AG09319 (cell line): ENCODE results near the gene NEK8.
"Not testable (repeated sequence)": the region's sequence is repeated elsewhere in the genome, so short reads cannot be mapped to it uniquely, and the experiment has no call there.

Experiments used
- DNase-seq: peaks from one replicate; pipeline ENCODE4 v3.0.0-alpha.2; 2010; ENCODE audit warnings: low read depth; ENCODE audit errors: extremely low read depth
- CTCF ChIP-seq: IDR thresholded peaks from 2 replicates; pipeline ENCODE4 v1.5.1; 2011; ENCODE audit warnings: low read depth, mild to moderate bottlenecking, inconsistent platforms, low read length, moderate library complexity

The NEK8 gene

GRCh38 chr17:28722417-28723158 lies 6.0 kb upstream of the NEK8 start:
- no peak for TF ChIP-seq CTCF
- no peak for DNase-seq

GRCh38 chr17:28723159-28723835 lies 5.3 kb upstream of the NEK8 start:
- DNase-seq, result no peak
- TF ChIP-seq CTCF, result no peak

- not testable (repeated sequence) for DNase-seq
These were observed 4.6 kb upstream of the NEK8 start for GRCh38 chr17:28723836-28724499.

- DNase-seq, result no peak
- TF ChIP-seq CTCF, result no peak
These were observed 4.0 kb upstream of the NEK8 start for GRCh38 chr17:28724500-28725165.

- DNase-seq, result no peak
These were observed 3.4 kb upstream of the NEK8 start for GRCh38 chr17:28725166-28725659.

GRCh38 chr17:28725660-28726225 lies 2.8 kb upstream of the NEK8 start:
- TF ChIP-seq CTCF, result no peak
- DNase-seq, result no peak

More at GRCh38 chr17:28725166-28725659, 3.4 kb upstream of the NEK8 start:
- no peak for TF ChIP-seq CTCF

- DNase-seq, result no peak
- no peak for TF ChIP-seq CTCF
These were observed 2.4 kb upstream of the NEK8 start, which contains the start of gene TLCD1 for GRCh38 chr17:28726226-28726626. TSS of gene TLCD1 (minus strand) at chr17:28726233. CDS start at chr17:28726097, 136 bp downstream.
